GM21390 (cell line): Measurements from ENCODE around the gene REV3L.

Experiments
- ATAC-seq: cut with Tn5 transposase; IDR thresholded peaks from one replicate; pipeline ENCODE4 v1.9.1; 2021; ENCODE audit not compliant: unreplicated experiment

Gene REV3L

DNA sequence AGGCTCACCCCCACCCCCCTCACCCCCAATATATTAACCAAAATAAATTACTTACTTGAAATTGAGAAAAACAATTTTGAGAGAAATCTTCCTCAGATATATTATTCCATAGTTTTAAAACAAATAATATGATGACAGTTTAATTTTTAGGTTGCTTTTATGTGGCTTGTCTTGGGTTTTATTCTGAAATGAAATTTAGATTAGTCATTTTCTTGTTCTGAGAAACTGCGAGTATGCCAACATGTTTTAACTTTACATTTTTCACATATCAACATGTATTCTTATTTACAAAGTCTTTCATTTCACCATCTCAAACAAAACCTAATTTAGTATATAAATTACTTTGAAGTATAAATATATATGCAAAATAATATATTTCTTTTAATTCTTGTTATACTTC lies 11.1 kb downstream of the REV3L start:
- ATAC-seq, result no peak

DNA sequence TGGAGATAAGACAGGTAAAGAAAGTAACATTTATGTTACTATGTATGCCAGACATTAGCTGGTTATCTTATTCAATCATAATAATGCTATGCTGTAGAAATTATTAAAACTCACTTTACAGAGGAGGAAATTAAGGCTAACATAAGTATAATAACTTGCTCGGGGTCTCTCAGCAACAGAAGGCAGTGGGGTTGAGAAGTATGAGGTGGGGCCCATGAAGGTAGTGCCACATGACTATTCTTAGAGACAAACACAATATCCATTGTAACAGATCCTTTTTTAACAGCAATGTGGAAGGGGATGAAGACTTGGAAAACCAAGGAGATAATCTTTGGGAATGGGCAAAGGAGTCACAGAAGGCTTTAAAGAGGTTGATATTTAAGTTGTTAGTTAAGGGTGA lies 11.5 kb downstream of the REV3L start:
- ATAC-seq, result no peak

DNA sequence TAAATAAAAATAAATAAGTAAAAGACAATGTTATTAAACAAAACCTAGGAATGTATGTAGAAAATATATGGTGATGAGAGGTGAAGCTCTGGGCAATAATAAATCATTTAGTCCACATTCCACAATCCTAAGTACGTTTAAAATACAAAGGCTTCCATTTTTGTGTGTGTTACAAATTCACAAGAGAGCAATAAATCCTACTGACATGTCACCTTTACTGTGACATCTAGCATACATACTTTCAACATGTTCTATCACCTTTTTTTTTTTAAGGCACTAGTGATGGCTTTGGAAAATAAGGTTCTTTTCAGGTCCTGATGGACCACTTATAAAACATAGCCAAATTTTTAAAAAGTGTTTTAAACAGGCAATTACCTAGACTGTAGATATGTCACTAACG lies 12.0 kb downstream of the REV3L start:
- no peak for ATAC-seq

DNA sequence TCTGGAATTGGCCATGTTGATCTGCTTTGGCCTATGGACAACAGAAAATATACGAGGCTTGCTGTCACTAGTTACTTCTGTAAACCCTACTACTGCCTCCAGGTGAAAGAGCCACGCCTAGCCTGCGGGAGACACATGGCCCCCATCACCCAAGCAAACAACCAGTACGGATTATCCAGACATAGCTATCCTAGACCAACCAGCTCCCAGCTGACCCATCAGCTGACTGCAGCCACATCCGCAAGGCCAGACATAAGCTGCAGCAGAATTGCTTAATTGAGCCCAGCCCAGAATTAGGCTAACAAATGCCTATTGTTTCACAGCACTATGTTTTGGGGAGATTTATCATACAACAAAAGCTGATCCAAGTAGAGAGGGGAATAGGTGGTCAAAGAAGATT lies 13.5 kb downstream of the REV3L start:
- no peak for ATAC-seq

DNA sequence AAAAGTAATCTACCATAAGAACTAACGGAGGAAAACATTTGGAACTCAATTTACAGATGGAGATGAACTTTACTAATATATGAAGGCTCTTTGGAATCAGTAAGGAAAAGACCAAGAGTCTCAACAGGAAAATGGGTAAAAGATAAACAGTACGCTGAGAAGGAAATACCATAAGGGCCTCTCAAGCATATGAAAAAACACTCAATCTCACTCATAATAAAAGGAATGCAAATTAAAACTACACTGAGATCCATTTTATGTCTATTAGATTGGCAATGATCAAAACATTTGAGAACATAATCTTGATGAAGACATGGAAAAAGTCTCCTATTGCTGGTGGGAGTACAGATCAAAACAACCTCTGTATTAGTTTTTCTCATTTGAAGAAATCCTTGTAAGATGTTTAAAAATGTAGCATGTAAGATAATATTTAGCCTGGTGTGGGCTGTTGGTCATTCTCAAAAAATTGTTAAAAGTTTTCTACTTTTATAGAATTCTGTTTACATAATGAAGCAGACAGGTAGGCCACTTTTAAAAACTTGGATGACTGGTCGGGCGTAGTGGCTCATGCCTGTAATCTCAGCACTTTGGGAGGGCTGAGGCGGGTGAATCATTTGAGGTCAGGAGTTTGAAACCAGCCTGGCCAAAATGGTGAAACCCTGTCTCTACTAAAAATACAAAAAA lies 14.5 kb downstream of the REV3L start:
- no peak for ATAC-seq

DNA sequence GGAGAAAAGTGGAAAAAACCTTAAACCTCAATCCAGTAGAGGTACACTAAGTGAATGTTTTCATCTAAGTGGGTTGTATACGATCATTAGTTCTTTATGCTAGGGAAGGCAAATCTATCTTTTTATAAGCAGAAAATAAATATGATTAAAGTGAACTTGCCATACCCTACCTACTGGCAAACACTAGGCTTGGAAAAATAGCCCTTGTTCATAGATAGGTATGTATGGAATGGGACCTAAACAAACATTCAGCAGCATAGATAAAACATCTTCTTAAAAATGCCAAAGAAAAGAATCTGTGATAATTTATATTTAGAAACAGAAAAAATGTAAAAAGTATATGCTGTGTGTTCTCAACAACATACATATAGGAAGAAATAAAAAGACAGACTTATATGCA lies 18.8 kb downstream of the REV3L start:
- ATAC-seq, result no peak

DNA sequence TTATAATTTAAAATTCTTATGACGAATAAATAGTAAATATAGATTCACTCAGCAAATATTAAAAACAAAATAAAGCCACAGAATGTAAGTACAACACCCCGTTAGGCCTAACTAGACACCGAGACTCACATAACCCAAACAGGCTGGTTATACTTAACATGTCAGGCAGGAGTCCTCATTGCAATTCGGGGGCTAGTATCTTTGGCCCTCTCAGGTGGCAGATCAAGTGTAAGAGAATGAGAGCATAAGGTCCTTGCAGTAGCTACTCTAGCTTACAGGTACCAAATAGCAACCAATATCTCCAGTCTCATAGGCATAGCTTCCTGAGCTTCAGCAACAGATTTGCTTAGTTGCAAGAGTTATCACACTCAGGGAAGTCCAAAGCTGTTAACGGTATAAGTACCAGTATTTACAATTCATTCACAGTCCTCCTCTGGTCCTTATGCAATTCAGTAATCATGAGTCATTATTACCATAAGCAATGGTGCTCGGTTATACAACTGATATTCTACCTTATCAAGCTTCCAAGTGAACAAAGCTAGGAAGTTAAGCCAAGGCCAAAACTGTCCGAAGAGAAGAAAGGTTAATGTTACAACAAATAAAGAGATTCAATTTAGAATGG lies 20.1 kb downstream of the REV3L start:
- ATAC-seq, result no peak

DNA sequence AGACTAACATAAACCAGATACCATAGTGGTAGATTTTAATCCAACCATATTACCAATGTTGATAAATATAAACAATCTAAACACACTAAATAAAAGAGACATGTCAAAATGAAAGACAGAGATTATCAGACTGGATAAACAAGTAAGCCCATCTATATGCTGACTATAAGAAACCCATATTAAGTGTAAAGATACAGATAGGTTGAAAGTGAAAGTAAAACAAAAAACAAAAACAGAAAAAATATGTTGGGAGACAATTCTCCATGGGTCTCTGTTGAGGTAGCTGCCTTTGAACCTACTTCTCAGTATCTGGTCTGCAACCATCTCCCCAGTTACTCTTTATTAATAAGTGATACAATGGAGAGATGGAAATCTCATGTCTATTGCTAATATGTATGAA lies 21.2 kb downstream of the REV3L start:
- ATAC-seq, result no peak

DNA sequence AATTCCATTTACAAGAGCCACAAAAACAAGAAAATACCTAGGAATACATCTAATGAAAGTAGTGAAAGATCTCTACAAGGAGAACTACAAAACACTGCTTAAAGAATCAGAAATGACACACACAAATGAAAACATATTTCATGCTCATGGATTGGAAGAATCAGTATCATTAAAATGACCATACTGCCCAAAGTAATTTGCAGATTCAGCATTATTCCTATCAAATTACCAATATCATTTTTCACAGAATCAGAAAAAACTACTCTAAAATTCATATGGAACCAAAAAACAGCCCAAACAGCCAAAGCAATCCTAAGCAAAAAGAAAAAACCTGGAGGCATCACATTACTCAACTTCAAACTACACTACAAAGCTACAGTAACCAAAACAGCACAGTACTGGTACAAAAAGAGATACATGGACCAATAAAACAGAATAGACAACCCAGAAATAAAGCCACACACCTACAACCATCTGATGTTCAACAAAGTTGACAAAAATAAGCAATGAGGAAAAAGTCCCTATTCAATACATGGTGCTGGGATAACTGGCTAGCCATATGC lies 24.3 kb downstream of the REV3L start:
- ATAC-seq, result no peak

DNA sequence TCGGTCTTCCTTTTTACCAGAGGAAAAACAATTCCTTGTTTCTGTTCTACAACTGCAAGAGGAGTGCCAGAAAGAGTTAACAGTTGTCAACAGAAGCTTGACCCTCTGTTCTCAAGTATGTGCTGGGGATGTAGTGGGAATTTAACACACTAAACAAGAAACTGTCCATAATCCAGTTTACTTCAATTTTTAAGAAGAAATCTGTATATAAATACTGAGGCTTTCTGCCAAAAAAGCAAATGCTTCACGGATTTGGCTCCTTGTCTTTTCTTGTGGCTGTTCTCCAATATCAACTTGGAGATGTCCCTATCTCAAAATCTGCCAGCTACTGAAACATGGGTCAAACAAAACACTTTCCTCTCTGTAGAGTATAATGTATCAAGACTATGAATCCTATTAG lies 26.8 kb downstream of the REV3L start:
- ATAC-seq, result no peak

DNA sequence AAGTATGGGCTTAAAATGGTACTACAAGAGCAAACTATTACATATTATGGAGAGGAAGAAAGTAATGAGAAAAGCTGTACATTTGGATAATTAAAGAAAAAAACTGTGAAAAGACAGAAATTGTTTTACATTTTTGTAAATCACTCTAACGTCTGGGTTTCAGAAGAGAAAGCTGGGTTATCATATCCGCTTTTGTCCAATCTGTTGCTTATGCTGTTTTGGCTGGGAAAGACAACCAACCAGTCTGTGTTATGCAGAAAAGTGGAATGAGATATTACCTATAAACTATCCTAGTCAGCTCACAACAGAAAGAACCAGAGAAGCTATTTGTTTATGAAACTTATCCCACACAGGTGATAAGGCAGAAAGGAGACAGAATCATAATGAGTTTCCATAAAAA lies 32.4 kb downstream of the REV3L start:
- ATAC-seq, result no peak

DNA sequence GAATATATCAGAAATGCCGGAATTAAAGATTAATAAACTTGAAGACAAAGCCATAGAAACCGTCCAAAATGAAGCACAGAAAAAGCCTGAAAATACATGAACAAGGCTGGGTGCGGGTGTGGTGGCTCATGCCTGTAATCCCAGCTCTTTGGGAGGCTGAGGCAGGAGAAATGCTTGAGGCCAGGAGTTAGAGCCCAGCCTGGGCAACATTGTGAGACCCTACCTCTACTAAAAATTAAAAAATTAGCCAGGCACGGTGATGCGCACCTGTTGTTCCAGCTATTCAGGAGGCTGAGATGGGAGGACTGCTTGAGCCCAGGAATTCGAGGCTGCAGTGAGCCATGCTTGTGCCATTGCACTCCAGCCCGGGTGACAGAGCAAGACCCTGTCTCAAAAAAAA lies 32.9 kb downstream of the REV3L start:
- ATAC-seq, result no peak

DNA sequence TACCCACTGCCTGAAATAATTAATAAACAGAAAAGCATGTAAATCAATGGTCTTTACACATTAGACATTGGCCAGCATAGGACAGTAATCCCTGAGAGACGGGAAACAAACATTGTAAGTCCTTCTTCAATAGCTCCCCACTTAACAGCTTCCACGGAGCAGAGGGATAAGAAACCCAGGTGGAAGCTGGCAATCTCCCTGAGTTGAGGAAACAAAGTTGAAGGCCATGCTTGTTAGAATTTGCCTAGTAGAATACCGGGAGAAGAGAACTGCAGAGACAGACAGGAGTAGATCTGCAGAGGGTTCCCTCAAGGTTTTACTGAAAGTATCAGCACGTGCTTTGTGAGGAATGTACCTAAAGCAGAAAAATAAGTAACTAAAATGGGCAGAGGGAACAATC lies 33.9 kb downstream of the REV3L start:
- no peak for ATAC-seq

DNA sequence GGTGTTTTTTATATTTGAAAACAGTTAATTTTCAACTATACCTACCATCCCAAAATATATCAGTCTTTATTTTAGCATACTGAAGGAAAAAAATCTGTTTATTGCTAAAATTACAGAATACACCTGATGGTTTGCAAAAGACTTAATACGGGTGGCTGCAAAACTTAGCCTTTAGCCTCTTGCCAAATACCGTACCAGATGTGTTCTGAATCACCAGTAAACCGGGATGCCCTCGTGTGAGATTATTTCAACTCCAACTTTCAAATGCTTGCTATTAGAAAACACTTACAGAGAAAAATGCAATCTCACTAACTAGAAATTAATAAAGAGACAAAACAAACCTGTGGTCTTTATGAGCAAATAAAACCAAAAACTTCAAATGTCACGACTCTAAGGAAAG lies 36.0 kb downstream of the REV3L start:
- no peak for ATAC-seq

DNA sequence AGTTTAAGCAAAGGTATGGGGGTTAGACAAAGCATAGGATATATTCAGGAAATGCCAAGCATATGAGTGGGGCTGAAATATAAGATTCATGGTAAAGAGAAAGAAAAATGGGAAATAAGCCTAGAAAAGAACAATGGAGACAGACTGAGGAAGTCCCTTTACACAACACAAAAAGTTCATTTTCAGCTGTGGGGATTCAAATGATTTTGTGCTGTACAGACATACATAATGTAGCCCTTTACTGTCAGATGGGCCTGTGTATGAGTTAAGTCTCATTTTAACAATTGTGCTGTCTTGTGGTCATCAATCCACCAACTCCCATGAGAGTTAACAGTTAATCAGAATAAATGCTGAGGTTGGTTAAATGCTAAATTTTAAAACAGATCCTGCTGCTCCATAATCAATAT lies 37.2 kb downstream of the REV3L start:
- no peak for ATAC-seq

DNA sequence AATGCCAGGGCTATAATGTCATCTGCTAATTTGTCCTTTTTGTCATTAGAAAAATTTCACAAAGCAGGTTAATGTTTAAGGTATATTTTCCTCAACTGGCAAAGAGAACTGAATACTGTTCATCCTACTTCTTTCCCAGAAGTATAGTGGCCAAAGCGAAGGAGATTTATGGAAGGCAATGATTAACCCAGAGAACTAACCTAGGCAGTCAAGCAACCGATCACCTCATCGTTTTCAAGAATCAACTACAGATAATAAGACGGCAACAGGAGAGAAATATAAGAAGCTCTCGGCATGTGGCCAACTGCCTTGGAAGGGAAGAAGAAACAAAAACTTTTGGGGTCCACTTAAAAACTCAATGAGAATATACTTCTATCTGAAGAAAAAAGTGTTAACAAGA lies 38.2 kb downstream of the REV3L start:
- no peak for ATAC-seq

DNA sequence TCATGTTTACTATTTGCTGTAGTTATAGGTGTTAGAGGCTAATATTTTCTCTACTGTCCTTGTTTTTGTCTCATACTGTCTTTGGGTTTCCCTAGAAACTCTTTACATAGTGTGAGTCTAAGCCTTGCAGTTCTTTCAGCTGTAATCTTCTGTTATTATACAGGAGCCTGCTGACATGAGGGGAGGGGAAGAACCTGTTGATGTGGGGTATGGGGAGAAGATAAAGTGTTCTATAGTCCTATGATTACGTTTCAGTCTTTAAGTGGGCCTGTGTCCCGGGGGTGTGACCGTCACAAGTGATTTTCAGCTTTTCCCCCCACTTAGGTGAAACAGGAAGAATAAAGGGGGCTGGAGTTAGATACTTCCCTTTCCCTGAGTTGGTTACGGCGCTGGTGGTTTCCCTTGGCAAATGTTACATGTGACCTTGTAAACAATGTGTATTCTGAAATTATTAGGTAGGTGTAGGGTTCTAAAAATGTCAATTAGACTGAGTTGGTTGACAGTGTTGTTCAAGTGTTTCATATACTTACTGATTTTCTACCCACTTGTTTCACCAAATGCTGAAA lies 41.3 kb downstream of the REV3L start:
- no peak for ATAC-seq

DNA sequence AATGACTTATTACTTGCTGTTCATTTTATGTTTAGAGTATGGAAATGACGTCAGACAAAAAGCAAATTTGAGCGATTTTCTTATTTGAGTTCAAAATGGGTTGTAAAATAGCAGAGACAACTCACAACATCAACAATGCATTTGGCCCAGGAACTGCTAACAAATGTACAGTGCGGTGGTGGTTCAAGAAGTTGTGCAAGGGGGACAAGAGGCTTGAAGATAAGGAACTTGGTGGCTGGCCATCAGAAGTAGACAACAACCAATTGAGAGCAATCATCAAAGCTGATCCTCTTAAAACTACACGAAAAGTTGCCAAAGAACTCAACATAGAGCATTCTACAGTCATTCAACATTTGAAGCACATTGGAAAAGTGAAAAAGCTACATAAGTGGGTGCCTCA lies 43.8 kb downstream of the REV3L start:
- ATAC-seq, result no peak

DNA sequence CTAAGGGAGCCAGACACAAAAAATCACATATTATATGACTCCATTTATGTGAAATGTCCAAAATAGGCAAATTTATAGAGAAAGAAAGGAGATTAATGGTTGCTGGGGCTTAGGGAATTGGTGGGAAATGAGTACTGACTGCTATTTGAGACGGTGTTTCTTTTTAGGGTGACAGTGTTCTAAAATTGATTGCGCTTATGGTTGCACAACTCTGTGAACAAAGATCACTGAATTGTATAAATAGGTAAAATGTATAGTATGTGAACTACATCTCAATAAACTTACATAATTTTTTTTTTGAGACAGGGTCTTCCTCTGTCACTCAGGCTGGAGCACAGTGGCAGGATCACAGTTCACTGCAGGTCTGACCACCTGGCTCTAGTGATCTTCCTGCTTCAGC lies 45.4 kb downstream of the REV3L start:
- ATAC-seq, result no peak

DNA sequence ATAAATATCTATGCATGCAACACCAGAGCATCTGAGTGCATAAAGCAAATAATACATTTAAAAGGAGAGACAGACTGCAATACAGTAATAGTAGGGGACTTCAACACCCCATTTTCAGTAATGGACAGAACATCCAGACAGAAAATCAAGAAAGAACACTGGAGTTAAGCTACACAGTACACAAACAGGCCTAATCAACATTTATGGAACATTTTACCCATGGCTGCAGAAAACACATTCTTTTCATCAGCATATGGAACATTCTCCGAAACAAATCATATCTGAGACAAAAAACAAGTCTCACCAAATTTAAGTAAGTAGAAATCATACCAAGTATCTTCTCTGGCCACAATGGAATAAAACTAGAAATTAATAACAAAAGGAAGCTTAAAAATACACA lies 50.5 kb downstream of the REV3L start:
- no peak for ATAC-seq

DNA sequence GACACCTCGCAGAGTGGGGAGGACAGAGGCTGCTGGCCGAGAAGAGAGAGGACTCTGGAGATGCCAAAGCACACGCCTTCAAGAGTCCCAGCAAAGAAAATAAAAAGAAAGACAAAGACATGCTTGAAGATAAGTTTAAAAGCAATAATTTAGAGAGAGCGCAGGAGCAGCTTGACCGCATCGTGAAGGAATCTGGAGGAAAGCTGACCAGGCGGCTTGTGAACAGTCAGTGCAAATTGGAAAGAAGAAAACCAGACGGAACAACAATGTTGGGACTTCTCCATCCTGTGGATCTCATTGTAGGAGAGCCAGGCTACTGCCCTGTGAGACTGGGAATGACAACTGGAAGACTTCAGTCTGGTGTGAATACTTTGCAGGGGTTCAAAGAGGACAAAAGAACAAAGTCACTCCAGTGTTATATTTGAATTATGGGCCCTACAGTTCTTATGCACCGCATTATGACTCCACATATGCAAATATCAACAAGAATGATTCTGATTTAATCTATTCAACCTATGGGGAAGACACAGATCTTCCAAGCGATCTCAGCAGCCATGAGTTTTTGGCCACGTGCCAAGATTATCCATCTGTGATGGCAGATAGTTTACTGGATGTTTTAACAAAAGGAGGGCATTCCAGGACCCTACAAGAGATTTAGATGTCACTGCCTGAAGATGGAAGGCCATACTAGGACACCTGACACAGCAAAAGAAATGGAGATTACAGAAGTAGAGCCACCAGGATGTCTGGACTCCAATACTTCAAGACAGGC lies 52.2 kb downstream of the REV3L start:
- ATAC-seq, result no peak

DNA sequence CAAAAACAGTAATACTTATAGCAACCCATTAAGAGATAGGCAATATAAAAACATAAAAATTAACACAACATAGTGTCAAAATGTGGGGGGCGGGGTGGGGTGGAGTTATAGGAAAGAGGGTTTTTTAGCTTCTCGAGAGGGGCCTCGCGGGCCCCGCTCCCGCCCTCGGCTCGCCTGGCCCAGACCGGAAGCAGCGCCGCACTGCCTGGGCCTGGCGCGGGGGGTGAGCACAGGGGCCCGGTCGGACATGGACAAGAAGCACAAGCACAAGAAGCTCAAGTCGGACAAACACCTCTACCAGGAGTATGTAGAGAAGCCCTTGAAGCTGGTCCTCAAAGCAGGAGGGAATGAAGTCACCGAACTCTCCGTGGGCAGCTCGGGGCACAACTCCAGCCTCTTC lies 53.4 kb downstream of the REV3L start:
- ATAC-seq, result no peak
